HG02571 (cell line): ENCODE data around the gene TSNAXIP1.
"Not testable (repeated sequence)": the region's sequence is repeated elsewhere in the genome, so short reads cannot be mapped to it uniquely, and the experiment has no call there.

ENCODE experiments used
- ATAC-seq: cut with Tn5 transposase; IDR thresholded peaks from one replicate; pipeline ENCODE4 v1.9.1; 2021; ENCODE audit warnings: mild to moderate bottlenecking, moderate library complexity; ENCODE audit not compliant: unreplicated experiment

The TSNAXIP1 gene

GRCh38 chr16:67858500-67858899 lies 51.8 kb downstream of the TSNAXIP1 start:
- no peak for ATAC-seq

- no peak for ATAC-seq
These were observed 54.1 kb downstream of the TSNAXIP1 start for GRCh38 chr16:67860589-67861398.

DNA sequence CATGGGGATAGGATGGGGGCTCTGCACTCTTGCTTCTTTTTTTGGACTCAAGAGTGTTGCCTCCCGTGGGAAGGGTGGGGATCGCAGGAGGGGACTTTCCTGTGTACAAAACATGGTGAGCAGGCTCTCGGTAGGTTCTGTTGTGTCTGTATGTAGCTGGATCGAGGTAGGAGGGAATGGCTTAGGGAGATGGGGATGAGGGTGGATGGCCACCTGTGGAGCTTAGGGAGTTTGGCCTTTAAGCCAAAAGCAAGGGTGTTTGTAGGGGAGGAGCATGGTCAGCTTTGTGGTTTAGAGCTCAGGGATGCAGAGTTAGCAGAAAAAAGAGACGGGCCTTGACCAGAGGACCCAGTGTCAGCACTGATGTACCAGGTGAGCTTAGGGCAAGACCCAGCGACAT lies 55.2 kb downstream of the TSNAXIP1 start:
- no peak for ATAC-seq

DNA sequence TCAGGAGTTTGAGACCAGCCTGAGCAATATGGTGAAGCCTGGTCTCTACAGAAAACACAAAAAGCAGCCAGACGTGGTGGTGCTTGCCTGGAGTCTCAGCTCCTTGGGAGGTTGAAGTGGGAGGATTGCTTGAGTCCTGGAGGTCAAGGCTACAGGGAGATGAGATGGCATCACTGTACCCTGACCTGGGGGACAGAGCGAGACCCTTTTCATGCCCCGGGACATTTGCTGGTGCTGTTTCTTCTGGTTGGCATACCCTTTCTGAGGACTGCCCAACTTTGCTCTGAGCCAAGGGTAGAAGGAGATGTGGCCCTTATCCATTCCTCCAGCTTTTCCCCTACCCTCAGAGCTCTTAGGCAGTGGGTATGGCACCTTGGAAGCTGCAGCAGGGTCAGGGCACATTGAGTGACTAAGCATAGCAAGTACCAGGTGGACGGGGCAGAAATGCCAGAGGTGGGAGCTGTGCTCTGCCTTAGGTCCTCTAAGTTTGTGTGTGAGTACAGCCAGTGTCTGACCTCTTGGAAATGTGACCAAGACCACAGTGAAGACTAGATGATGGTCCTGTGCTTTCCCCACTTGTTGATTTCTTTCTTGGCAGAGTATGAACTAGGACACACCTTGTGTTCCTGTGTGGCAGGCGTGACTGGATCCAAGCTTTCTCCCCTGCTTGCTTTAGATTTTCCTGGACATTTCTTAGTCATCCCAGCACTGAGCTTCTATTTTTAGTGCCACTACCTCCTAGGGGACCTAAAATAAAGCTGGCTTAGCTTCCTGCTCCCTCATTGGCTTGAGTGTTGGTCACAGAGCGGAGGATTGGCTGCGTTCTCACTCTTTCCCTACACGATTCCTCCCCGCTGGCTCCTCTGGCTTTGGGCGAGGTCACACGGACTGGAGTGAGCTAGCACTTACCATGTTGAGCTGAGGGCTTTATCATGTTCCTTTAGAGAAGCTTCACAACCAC lies 56.2 kb downstream of the TSNAXIP1 start:
- no peak for ATAC-seq

- not testable (repeated sequence) for ATAC-seq
These were observed 57.4 kb downstream of the TSNAXIP1 start for GRCh38 chr16:67864044-67864443.

GRCh38 chr16:67864594-67864993 lies 57.9 kb downstream of the TSNAXIP1 start:
- ATAC-seq = no peak

DNA sequence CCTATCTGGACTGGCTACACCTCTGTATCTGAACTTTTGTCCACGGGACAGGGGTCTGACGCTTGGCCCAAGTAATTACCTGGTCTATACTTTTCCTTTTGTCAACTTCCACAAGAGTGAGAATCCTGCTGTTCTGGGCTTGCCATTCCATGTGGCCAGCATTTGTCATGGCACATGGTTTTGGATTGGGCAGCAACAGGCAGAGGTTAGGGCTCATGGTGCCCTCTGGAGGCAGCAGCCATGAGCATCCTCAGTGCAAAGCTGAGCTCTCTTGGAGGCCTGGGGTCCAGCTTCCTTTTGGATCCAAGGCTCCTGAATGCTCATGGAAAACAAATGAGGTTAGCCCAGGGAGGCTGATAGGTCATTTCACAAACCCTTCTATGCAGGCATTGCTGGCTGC lies 58.6 kb downstream of the TSNAXIP1 start:
- ATAC-seq = no peak

GRCh38 chr16:67868290-67868689 lies 61.6 kb downstream of the TSNAXIP1 start:
- no peak for ATAC-seq

GRCh38 chr16:67869653-67870052 lies 63.0 kb downstream of the TSNAXIP1 start:
- no peak for ATAC-seq

GRCh38 chr16:67871256-67871655 lies 64.6 kb downstream of the TSNAXIP1 start:
- no peak for ATAC-seq

DNA sequence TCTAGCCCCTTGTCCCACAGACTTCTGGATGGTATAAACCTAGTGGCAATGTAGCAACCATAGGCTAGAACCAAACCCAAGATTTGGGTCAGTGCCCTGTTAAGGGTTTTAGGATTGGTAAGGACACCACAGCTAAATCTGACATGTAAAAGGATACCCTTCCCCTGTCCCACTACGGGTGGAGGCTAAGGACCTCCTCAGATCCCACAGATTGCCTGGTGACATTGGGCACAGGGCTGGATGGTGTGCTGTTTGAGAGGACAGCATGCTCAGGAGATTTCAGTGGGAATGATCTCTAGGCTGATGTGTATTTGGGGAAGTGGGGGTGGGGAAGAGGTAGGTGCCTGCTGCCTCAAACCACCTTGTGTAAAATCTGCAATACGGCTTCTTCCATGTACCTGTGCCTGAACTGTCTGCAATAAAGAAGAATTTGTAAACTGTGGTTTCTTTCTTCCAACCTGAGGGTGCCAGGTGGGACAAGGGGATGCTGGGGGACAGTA lies 65.5 kb downstream of the TSNAXIP1 start:
- ATAC-seq = no peak

DNA sequence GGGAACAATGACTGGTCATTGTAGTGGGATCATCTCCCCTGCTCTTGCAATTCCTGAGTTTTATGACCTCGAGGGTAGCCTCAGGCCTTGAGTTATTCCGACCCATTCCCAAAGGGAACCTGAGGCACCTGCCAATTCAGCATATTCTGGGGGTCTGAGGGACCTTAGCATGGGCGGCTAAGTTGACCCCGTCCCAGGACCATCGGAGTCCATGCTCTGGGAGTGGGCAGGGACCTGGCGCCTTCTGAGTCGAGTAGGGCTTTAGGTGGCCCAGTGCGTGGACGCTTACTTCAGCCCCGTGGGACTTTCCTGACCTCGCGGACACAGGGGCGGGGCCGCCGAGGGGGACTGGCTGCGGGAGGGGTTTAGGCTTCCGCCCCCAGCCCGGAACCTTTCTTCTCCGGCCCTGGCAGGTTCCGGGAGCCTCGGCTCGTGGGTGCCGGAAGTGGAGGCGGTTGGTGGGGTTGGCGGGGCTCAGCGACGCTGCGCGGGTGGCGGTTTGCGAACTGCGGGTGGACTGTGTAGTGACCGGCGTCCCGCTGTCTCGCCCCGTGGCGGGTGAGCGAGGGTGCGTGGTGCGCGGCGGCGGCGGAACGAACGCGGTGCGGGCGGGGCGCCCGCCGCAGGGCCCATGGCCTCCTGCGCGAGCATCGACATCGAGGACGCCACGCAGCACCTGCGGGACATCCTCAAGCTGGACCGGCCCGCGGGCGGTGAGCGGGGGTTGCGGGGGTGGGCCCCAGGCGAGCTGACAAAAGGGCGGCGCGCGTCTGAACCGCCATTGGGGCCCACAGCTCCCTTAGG lies 66.1 kb downstream of the TSNAXIP1 start, which contains the start of gene EDC4:
Gene EDC4 (plus strand): TSS at position 422 of the 804 bp plus-strand sequence. CDS start 210 bp downstream, at position 632.
- ATAC-seq = peak; percentile 71

DNA sequence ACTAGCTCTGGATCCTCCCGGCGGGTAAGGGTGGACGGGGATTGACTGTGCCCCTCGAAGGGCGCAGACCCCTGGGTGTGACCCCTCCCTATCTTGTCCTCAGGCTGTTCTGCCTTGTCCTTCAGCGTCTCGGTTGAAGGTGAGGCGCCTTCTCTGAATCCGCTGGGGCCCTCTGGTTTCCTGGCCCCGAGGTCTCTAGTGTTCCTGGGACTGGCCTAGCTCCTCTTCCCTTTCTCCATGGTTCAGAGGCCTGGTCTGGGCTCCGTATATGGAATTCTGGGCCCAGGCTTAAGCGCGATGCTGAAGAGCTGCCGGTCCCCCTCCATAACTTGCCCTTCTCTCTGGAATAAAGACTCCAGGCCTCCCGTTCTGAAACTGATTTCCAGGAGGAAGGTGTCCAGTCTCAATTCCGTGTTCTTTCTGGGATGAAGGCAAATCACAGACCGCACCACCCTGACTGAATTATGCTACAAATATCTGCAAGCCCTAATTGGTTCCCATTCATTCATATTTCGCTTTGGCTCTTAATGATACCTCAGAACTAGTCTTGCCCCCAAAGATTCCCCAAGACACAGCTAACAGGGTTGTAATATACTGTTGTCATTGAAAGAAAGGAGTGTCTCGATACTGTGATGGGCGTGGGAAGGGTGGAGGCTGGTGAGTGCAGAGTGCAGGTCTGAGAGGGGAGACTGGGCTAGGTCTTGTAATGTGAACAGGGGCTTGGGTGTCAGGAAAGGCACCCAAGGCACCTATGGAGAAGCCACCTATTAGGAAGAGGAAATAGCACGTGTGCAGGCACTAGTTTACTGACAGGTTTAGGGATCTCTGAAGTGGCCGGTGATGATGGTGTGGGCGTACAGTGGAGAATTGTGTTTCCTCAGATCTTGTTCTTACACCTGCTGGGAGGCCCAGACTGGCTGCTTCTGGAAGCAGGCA lies 67.0 kb downstream of the TSNAXIP1 start:
- no peak for ATAC-seq

GRCh38 chr16:67874372-67874771 lies 67.7 kb downstream of the TSNAXIP1 start:
- ATAC-seq = no peak

GRCh38 chr16:67877064-67877463 lies 70.4 kb downstream of the TSNAXIP1 start:
- ATAC-seq = no peak
